ENCODE measurements around the gene SOCS3. TPM values are rescaled to one million over a fixed set of nuclear protein-coding genes. Genes with fewer than 3 reads are reported as not detected.

The SOCS3 gene
- total and polyA plus RNA-seq, 10 of the 15 experiments (the other 5 are each of a cell fraction or from before 2014, with no cell fraction given): 0.05 to 3.9 (median 1.0) TPM

GRCh38 chr17:78384479-78385175 lies 24.8 kb upstream of the SOCS3 start (continued):
- TF ChIP-seq CUX1 (IDR thresholded peaks at IDR 0.05; ENCODE audit: insufficient replicate concordance, low read depth, low read length): no peak
- TF ChIP-seq STAT3 (IDR thresholded peaks at IDR 0.05; ENCODE audit: low read depth, low read length): no peak
- TF ChIP-seq RCOR1 (conservative IDR thresholded peaks at IDR 0.05; ENCODE audit: low read depth, low read length): no peak
- TF ChIP-seq STAT1 (conservative IDR thresholded peaks at IDR 0.05): no peak
- TF ChIP-seq SIN3A (IDR thresholded peaks at IDR 0.05; ENCODE audit: low read depth, low read length): no peak
- no peak for TF ChIP-seq CHD4 (IDR thresholded peaks at IDR 0.05)
- TF ChIP-seq RELA (IDR thresholded peaks at IDR 0.05; ENCODE audit: borderline replicate concordance, partially characterized antibody): no peak
- no peak for TF ChIP-seq ASH2L (IDR thresholded peaks at IDR 0.05; ENCODE audit: borderline replicate concordance, low read depth)
- peak; percentile 15; the same call in 1 of the 2 replicates for TF ChIP-seq POLR2A (IDR thresholded peaks at IDR 0.05; ENCODE audit: low read depth, low read length)
- no peak for TF ChIP-seq IKZF2 (IDR thresholded peaks at IDR 0.05)
- no peak for TF ChIP-seq ATF3 (IDR thresholded peaks at IDR 0.05; ENCODE audit: borderline replicate concordance, extremely low read depth, low read depth, low read length)
- TF ChIP-seq, protein P1, sequence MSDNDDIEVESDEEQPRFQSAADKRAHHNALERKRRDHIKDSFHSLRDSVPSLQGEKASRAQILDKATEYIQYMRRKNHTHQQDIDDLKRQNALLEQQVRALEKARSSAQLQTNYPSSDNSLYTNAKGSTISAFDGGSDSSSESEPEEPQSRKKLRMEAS (IDR thresholded peaks at IDR 0.05; ENCODE audit: low read depth, low read length): no peak
- peak; percentile 5; the same call in 1 of the 2 replicates for TF ChIP-seq CREB1 (IDR thresholded peaks at IDR 0.05; ENCODE audit: low read depth)
- no peak for TF ChIP-seq FOXM1 (IDR thresholded peaks at IDR 0.05; ENCODE audit: low read depth, low read length)
- TF ChIP-seq FOXK2 (IDR thresholded peaks at IDR 0.05): no peak
- TF ChIP-seq NFIC (IDR thresholded peaks at IDR 0.05; ENCODE audit: low read depth, low read length): no peak; the same call in 1 of the 2 replicates
- no peak for TF ChIP-seq BCL3 (IDR thresholded peaks at IDR 0.05; ENCODE audit: borderline replicate concordance, insufficient read depth, low read depth, low read length, poor library complexity, severe bottlenecking)
- no peak for TF ChIP-seq IRF4 (IDR thresholded peaks at IDR 0.05; ENCODE audit: low read depth, low read length)
- no peak for TF ChIP-seq IRF3 (IDR thresholded peaks at IDR 0.05)
- no peak for TF ChIP-seq NRF1 (conservative IDR thresholded peaks at IDR 0.05; ENCODE audit: low read depth, low read length)
- no peak for TF ChIP-seq MYC (IDR thresholded peaks at IDR 0.05; ENCODE audit: insufficient read depth, insufficient read length, insufficient replicate concordance, low read length, severe bottlenecking)
